ENCODE results near the gene EPN3.

DNA sequence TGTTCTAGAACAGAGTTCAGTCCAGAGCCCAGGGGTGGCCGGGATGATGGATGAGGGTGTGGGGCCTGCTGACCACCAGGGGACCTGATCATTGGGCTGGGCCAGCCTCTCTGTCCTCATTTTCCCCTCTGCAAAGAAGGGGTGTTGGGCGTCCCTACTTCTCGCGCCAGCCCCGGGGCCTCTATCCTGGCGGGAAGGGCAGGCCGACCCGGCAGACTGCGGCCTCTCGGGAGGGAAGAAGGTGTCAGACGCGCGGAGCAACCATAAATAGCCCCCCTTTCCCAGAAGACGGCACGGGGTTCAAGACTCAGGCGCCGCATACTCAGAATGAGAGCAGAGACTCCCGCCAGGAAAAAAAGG, 26.0 kb downstream of the EPN3 start:
- TF ChIP-seq ZBTB7A (IDR thresholded peaks at IDR 0.05; ENCODE audit: low read depth) (no peak), EP300 (IDR thresholded peaks at IDR 0.05; ENCODE audit: borderline replicate concordance) (no peak), EGR1 (IDR thresholded peaks at IDR 0.05) (no peak), TAF1 (IDR thresholded peaks at IDR 0.05; ENCODE audit: low read depth) (no peak), TCF12 (IDR thresholded peaks at IDR 0.05; ENCODE audit: low read depth) (no peak), CEBPB (IDR thresholded peaks at IDR 0.05) (no peak), REST (IDR thresholded peaks at IDR 0.05; ENCODE audit: low read depth) (no peak), FOXM1 (IDR thresholded peaks at IDR 0.05; ENCODE audit: borderline replicate concordance, low read depth) (no peak), YY1 (IDR thresholded peaks at IDR 0.05; ENCODE audit: low read depth) (no peak)

Data from Ishikawa (cell line).